Activated naive CD8-positive, alpha-beta T cell treated with anti-CD3 and anti-CD28 coated beads, Interleukin-2, amount 50 U/mL, for 24 hours (primary cell): Measurements from ENCODE around the gene TMEM86A.

Experiments used
- ATAC-seq: fragments of 150-1000 bp; cut with Tn5 transposase; one replicate; pipeline ENCODE4 v1.10.0; 2021
- DNase-seq: peaks from one replicate; pipeline ENCODE4 v3.0.0; 2021
- H3K27ac Mint-ChIP-seq: one replicate; pipeline ENCODE4 v1.8.0; 2021; ENCODE audit warnings: mild to moderate bottlenecking, mixed read lengths
- H3K27me3 Mint-ChIP-seq: one replicate; pipeline ENCODE4 v1.8.0; 2021; ENCODE audit warnings: mixed read lengths
- H3K36me3 Mint-ChIP-seq: one replicate; pipeline ENCODE4 v1.8.0; 2021; ENCODE audit warnings: low read depth, mixed read lengths
- H3K4me1 Mint-ChIP-seq: one replicate; pipeline ENCODE4 v1.8.0; 2021; ENCODE audit warnings: mixed read lengths
- H3K4me3 Mint-ChIP-seq: one replicate; pipeline ENCODE4 v1.8.0; 2021; ENCODE audit warnings: mild to moderate bottlenecking, moderate library complexity, mixed read lengths
- H3K9me3 Mint-ChIP-seq: one replicate; pipeline ENCODE4 v1.8.0; 2021; ENCODE audit warnings: mixed read lengths

The TMEM86A gene

DNA sequence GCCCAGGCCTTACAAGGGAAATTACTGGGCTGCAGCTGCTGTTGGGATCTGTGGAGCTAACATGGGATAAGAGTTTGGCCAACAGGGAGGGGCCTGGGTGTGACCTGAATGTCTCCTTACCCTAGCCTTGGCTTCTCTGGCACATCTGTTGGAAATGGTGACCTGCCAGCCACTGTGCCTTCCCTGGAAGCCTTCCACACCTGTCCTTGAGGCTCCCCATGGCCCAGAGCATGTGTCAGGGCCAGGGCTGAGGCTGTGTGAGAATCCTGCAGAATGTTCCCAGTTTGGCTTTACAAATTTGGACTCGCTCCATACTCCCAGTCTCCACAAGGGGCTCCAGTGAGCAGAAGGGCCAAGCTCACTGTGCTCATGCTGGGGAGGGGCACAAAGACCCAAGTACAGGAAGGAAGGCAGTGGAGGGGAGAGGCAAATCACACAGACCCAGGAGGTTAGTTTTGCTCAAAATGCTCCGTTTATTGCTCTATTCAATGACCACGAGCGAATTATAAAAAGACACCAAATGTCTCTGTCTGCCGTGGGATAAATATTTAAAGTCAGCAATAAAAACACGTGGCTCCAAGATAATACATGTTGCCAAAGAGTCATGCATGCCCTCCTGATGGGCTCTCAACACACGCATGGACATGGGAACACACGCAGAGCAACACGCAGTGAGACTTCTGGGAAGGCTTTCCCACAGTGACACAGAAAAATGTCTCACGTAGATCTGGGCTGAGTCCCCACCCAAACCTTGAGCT, 29.1 kb downstream of the TMEM86A start:
- Mint-ChIP-seq H3K4me1 (peaks cover 5% of the 10 kb centered on the region), H3K4me3 (no peak overlapping the region), H3K36me3 (no peaks in the 10 kb centered on the region), H3K27me3 (no peaks in the 10 kb centered on the region), H3K27ac (no peak overlapping the region), H3K9me3 (no peaks in the 10 kb centered on the region)
- DNase-seq (peak; percentile 61), ATAC-seq (peak; percentile 62)

DNA sequence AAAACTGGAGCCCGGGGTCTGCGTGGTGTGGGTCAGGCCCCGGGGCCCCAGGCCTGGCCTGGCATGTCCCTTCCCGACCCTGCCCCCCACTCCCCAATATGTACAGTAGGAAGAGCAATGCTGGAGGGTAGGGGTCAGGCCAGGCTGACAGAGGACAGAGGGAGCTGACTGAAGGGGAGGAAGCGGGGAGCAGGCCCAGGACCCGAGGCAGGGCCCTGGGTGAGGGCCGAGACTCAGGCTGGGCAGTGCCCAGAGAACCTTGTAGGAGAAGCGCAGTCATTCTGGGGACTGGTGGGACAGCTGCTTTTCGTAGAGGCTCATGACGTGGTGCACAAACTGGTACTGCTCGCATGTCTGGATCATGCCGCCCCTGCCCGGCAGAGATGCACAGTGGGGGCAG, 30.1 kb downstream of the TMEM86A start:
- ATAC-seq: no peak
- H3K27ac Mint-ChIP-seq: no peak overlapping the region

DNA sequence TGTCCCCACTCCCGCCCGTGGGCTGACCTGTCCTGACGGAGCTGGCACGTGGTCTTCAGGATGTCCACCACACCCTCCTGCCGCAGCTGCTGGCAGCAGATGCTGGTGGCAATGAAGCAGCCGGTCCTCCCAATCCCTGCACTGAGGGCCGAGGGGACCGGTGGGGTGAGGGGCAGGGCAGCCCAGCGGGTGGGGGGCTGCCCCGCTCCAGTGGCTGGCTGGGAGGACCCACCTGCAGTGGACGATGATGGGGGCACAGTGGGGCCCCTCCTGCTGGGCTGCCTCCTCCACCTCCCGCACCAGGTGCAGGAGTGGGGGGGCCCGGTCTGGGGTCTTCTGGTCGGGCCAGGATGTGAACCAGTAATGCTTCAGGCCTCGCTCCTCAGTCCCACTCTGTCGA, 30.8 kb downstream of the TMEM86A start:
- ATAC-seq (no peak), DNase-seq (no peak)
- H3K9me3 Mint-ChIP-seq: no peaks in the 10 kb centered on the region
- no peaks in the 10 kb centered on the region for H3K27me3 Mint-ChIP-seq
- H3K4me1 Mint-ChIP-seq: peaks cover 5% of the 10 kb centered on the region
- H3K36me3 Mint-ChIP-seq: no peaks in the 10 kb centered on the region
- H3K4me3 Mint-ChIP-seq: no peak overlapping the region
- no peak overlapping the region for H3K27ac Mint-ChIP-seq

More for the DNA sequence above, 30.1 kb downstream of the TMEM86A start:
- H3K27me3 Mint-ChIP-seq: no peaks in the 10 kb centered on the region
- H3K4me1 Mint-ChIP-seq: peaks cover 5% of the 10 kb centered on the region
- no peak for DNase-seq
- H3K36me3 Mint-ChIP-seq: no peaks in the 10 kb centered on the region
- no peaks in the 10 kb centered on the region for H3K9me3 Mint-ChIP-seq
- no peak overlapping the region for H3K4me3 Mint-ChIP-seq

DNA sequence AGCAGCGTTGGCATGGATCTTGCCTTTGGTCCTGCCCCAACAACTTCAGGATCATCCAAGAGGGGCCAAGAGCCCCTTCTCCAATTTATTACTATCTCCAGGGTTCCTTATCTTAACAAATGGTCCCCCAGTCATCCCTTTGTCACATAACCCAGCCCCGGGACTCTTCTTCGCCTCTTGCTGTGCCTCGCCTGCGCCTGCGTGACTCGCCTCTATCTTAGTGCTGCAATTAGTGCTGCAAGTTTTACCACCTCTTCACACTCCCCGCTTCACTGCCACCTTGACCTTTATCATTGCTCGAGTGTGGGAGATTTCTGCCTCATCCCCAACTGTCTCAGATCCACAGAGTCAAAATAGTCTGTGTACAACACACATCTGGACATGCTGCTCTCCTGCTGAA, 31.4 kb downstream of the TMEM86A start:
- H3K36me3 Mint-ChIP-seq: no peaks in the 10 kb centered on the region
- no peak overlapping the region for H3K27ac Mint-ChIP-seq
- no peaks in the 10 kb centered on the region for H3K9me3 Mint-ChIP-seq
- ATAC-seq (no peak), DNase-seq (no peak)
- no peaks in the 10 kb centered on the region for H3K27me3 Mint-ChIP-seq
- peaks cover 5% of the 10 kb centered on the region for H3K4me1 Mint-ChIP-seq
- no peak overlapping the region for H3K4me3 Mint-ChIP-seq

DNA sequence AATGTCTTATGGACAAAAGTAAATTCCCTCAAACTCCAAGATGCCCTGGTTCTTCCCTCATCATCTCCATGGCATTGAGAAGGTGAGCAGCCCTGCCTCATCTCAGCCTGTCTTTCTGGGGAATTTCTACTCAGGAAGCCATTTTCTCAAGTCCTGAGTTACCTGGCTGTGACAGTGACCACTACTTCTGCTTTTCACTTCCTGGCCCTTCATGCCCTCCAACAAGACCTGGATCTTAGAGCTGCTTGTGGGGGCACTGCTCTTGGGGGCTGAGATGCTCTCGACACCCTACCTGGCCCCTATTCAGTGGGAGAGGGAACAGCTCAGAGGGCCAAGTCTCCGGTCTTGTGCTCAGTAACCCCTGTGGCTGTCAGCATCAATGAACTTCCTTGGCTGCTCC, 32.9 kb downstream of the TMEM86A start:
- Mint-ChIP-seq H3K4me1 (peaks cover 5% of the 10 kb centered on the region), H3K36me3 (no peaks in the 10 kb centered on the region), H3K4me3 (no peak overlapping the region), H3K9me3 (no peaks in the 10 kb centered on the region), H3K27ac (no peak overlapping the region), H3K27me3 (peaks cover 3% of the 10 kb centered on the region)
- no peak for ATAC-seq
- DNase-seq: no peak

DNA sequence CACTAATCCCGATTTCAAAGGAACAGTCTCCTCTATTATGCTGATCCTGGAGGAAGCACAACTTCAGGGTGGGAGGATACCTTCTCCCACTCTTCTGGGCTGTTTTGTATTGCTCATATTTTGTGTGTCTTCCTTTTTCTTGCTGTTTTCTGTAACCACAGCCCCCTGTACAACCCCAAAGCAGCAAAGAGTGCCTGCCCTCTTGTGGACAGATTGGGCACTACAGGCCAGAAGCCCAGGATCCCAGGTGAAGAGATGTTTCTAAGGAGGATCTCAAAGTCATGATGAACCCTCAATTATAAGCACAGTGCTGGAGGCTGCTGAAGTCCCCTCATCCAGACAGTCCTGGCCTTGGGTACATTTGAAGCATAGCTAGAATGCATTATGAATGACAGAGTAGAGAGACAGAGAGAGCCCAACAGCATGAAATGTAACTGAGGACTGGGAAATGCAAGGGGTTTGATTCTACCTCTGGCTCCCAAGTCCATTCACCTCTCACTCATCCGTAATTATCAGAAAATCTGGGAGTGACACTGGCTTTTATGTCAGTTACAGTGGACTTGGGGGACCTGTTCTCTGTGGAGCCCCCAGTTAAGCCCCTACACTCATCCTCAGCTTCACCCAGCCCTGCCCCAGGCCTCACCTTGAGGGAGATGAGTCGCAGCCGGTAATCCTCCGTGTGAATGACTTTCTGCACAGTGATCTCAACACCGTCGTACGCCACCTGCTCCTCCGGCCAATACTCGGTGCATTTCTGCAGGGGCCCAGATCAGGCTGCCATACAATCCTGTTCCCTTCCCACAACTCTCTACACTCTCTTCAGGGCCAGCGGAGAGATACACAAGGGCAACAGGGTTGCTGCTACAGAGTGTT, 33.6 kb downstream of the TMEM86A start:
- peaks cover 5% of the 10 kb centered on the region for H3K4me1 Mint-ChIP-seq
- H3K36me3 Mint-ChIP-seq: no peaks in the 10 kb centered on the region
- no peak overlapping the region for H3K27ac Mint-ChIP-seq
- no peaks in the 10 kb centered on the region for H3K9me3 Mint-ChIP-seq
- ATAC-seq (peak; percentile 29), DNase-seq (peak; percentile 72)
- no peak overlapping the region for H3K4me3 Mint-ChIP-seq
- H3K27me3 Mint-ChIP-seq: peaks cover 3% of the 10 kb centered on the region

DNA sequence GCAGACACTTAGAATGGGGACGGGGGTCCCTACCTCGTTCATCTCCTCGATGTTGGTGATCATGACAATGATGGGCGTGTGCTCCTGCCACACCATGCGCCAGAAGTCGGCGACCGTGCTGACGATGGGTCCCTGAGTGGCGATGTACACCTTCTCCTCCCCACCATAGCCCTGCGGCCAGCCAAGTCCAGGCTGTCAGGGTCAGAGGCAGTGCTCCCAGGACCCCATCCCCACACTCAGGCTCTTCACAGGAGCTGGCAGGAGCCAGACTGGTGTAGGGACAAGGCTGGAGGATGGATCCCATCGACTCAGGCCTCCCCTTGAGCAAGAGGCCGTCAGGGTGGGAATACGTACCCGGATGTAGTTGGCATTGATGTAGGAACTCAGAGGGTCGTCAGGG, 34.6 kb downstream of the TMEM86A start:
- H3K4me3 Mint-ChIP-seq: no peak overlapping the region
- peaks cover 4% of the 10 kb centered on the region for H3K4me1 Mint-ChIP-seq
- no peak for DNase-seq
- ATAC-seq: no peak
- peaks cover 3% of the 10 kb centered on the region for H3K27me3 Mint-ChIP-seq
- no peaks in the 10 kb centered on the region for H3K36me3 Mint-ChIP-seq
- H3K9me3 Mint-ChIP-seq: no peaks in the 10 kb centered on the region
- H3K27ac Mint-ChIP-seq: no peak overlapping the region

DNA sequence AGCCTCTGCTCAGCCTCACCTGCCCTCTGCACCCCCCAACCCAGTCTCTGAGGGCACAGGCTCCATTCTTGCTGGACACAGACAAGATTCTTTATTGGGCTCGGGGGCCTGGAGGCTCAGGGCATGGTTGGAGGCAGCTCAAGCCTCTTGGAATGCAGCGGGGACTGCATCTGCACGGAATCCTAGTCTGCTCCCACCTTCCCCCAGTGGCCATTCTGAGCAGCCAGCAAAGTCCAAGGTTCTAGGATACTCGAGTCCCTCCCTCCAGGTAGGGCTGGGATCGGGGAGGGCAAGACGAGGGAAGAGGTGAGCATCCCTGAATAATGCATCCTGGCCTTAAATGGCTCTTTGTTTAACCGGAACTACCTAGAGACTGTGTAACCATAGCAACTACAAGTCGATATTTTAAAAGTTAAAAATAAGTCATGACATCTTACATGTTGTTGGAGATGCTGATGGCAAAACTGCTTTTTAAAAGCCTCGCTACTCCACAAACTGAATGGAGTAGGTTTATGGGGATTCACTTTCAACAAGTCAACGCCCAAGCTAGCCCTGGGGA, 38.1 kb downstream of the TMEM86A start:
- Mint-ChIP-seq H3K36me3 (no peaks in the 10 kb centered on the region), H3K27me3 (peaks cover 3% of the 10 kb centered on the region), H3K27ac (no peak overlapping the region), H3K4me3 (no peak overlapping the region), H3K4me1 (peaks cover 3% of the 10 kb centered on the region), H3K9me3 (no peaks in the 10 kb centered on the region)
- no peak for DNase-seq
- ATAC-seq: no peak

DNA sequence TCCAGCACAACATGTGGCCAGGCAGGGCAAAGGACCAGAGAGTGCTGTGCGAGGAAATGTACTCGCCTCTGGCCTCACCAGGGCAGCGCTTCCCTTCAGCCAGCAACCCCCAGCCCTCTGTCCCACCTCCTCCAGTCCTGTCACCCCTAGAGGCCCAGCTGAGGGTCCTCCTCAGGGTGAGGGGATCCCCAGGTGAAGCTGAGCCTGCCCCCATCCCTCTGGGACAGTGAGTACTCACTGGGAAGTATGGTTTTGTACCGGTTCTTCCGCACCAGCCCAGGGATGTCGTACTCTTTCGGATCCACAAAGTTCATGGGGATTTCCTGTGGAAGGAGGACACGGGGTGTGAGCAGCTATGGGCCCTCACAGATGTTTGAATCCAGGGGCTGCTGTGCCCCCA, 39.1 kb downstream of the TMEM86A start:
- no peaks in the 10 kb centered on the region for H3K9me3 Mint-ChIP-seq
- no peak overlapping the region for H3K4me3 Mint-ChIP-seq

DNA sequence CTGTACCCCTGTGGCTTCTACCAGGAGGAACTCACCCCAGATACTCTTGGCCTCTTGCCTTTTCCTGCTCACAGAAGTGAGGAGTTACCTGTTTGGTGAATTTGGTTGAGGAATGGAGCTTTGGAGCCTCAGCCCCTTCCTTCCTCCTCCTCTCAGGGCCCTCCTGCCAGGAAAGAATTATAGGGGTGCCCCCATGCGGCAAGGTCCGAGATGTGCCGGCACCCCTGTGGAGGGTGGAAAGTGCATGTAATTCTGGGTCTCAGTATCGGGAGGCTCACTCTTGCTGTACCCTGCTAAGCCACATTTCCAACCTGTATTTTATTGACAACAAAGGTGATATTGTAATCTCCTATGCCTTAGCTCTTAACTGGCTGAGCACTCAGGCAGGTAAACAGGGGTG, 41.1 kb downstream of the TMEM86A start:
- Mint-ChIP-seq H3K4me3 (no peak overlapping the region), H3K27me3 (peaks cover 3% of the 10 kb centered on the region), H3K4me1 (no peaks in the 10 kb centered on the region), H3K36me3 (no peaks in the 10 kb centered on the region), H3K9me3 (no peaks in the 10 kb centered on the region), H3K27ac (no peak overlapping the region)
- ATAC-seq: no peak
- DNase-seq: no peak

More for the DNA sequence above, 39.1 kb downstream of the TMEM86A start:
- peaks cover 3% of the 10 kb centered on the region for H3K27me3 Mint-ChIP-seq
- no peaks in the 10 kb centered on the region for H3K4me1 Mint-ChIP-seq
- H3K36me3 Mint-ChIP-seq: no peaks in the 10 kb centered on the region
- no peak for DNase-seq
- ATAC-seq: no peak
- H3K27ac Mint-ChIP-seq: no peak overlapping the region

DNA sequence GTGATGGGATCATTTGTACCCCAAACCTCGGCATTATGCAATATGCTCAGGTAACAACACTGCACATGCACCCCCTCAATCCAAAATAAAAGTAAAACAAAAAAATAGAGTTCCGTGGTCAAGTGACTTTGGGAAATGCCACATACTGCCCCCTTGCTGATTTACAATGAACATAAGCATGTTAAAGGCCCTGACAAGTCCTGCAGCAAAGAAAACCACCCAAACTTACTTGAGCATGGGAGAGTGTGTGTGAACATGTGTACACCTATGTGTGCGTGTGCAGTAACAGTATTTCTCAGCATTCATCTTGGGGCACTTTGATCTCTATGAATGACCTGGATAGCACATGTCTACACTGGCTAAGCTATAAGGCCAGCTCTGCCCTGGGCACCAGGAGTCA, 43.2 kb downstream of the TMEM86A start:
- H3K4me1 Mint-ChIP-seq: no peaks in the 10 kb centered on the region
- no peak for DNase-seq
- no peaks in the 10 kb centered on the region for H3K27me3 Mint-ChIP-seq
- no peak overlapping the region for H3K4me3 Mint-ChIP-seq
- no peaks in the 10 kb centered on the region for H3K9me3 Mint-ChIP-seq
- no peaks in the 10 kb centered on the region for H3K36me3 Mint-ChIP-seq
- H3K27ac Mint-ChIP-seq: no peak overlapping the region
- no peak for ATAC-seq

DNA sequence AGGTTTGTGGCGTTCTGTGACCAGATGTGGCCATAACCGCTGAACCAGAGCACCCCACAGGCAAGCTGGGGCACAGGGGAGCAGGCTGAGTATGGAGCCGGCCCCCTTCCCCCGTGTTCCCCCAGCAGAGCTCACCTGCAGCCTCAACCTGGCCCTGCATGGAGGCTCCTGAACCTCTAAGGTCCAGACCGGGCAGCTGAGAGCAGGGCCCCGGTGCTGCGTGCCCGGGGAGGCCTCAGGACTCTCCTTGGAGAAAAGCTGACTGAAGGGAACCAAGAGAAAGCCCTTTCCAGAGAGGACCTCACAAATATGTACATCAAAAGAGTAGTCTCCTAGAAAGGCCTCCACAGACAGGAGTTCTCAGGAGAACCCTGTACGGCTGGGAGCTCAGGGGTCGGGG, 44.8 kb downstream of the TMEM86A start:
- no peaks in the 10 kb centered on the region for H3K4me1 Mint-ChIP-seq
- ATAC-seq: no peak
- H3K4me3 Mint-ChIP-seq: no peak overlapping the region
- H3K27me3 Mint-ChIP-seq: no peaks in the 10 kb centered on the region
- no peaks in the 10 kb centered on the region for H3K9me3 Mint-ChIP-seq
- no peak overlapping the region for H3K27ac Mint-ChIP-seq
- H3K36me3 Mint-ChIP-seq: no peaks in the 10 kb centered on the region
- DNase-seq: no peak

DNA sequence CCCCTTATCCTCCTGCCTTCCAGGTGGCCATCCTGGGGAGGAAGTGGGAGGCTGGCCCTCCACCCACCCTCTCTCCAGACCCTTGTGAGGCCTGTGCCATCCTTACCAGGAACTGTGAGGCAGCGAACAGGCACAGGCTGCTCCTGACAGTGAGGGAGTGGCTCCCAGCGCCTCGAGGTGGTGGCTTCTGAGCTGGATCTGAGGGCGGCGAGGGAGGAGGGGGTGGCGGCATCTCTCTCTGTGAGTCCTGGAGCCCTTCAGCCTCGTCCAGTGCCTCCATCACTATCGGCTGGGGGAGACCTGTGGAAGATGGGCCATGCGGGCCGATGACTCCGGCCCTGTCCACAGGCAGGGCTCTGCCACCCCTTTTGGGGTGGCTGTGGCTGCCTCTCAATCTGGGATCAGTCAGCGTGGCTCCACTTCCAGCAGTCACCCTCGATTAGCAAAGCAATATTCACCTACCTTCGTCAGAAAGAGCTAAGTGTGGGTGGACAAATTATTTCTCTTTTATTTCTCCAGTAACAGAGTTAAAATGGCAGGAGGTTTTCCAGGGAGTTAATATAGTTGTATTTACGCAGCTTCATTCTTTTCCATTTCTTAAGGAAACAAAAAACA, 45.4 kb downstream of the TMEM86A start:
- Mint-ChIP-seq H3K9me3 (no peaks in the 10 kb centered on the region), H3K27me3 (no peaks in the 10 kb centered on the region), H3K27ac (no peak overlapping the region), H3K36me3 (no peaks in the 10 kb centered on the region), H3K4me1 (no peaks in the 10 kb centered on the region), H3K4me3 (no peak overlapping the region)
- ATAC-seq (no peak), DNase-seq (no peak)

DNA sequence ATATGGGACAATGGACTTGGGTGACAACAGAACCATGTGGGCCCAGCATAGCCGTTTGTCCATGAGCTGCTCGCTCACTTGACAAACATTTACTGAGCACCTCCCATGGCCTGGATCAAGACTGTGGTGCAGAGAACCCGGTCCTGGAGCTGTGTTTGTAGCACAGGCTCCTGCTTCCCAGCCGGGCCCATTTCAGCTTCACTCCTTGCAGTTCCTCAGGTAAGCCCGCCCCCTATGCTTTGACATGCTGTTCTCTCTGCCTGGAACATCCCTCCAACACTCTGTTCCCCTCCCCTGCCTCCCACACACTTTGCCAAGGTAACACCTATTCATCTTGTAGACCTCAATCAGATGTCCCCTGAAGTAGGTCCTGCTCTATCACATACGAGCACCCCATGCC, 46.7 kb downstream of the TMEM86A start:
- H3K4me1 Mint-ChIP-seq: no peaks in the 10 kb centered on the region
- no peak for DNase-seq
- no peaks in the 10 kb centered on the region for H3K27me3 Mint-ChIP-seq
- H3K36me3 Mint-ChIP-seq: no peaks in the 10 kb centered on the region
- no peak overlapping the region for H3K4me3 Mint-ChIP-seq
- no peaks in the 10 kb centered on the region for H3K9me3 Mint-ChIP-seq
- no peak overlapping the region for H3K27ac Mint-ChIP-seq
- ATAC-seq: no peak
